Measurements from ENCODE around the gene SETDB1.

- TF ChIP-seq CTCF (IDR thresholded peaks at IDR 0.05): no peak
- TF ChIP-seq EZH2 (IDR thresholded peaks at IDR 0.05): no peak
- TF ChIP-seq EZH2phosphoT487 (IDR thresholded peaks at IDR 0.05): no peak
Observed at GRCh38 chr1:150906329-150906728, 19.8 kb upstream of the SETDB1 start.

Measured in neural progenitor cell (in vitro differentiated cells).